GM12864 (cell line): ENCODE results near the gene ALG12.

Experiments used
- DNase-seq: peaks from one replicate; pipeline ENCODE4 v3.0.0-alpha.2; 2011; ENCODE audit warnings: low read depth
- H3K4me3 ChIP-seq: 2 replicates; pipeline ENCODE4 v1.5.1; 2011; ENCODE audit warnings: mild to moderate bottlenecking, low read depth, low read length, control low read depth
- TF ChIP-seq, protein P1 (sequence below): IDR thresholded peaks from 2 replicates; pipeline ENCODE4 v1.5.1; 2011; ENCODE audit warnings: low read depth, mild to moderate bottlenecking, moderate library complexity, low read length, control low read depth, inconsistent platforms; ENCODE audit errors: missing control alignments

Gene ALG12

DNA sequence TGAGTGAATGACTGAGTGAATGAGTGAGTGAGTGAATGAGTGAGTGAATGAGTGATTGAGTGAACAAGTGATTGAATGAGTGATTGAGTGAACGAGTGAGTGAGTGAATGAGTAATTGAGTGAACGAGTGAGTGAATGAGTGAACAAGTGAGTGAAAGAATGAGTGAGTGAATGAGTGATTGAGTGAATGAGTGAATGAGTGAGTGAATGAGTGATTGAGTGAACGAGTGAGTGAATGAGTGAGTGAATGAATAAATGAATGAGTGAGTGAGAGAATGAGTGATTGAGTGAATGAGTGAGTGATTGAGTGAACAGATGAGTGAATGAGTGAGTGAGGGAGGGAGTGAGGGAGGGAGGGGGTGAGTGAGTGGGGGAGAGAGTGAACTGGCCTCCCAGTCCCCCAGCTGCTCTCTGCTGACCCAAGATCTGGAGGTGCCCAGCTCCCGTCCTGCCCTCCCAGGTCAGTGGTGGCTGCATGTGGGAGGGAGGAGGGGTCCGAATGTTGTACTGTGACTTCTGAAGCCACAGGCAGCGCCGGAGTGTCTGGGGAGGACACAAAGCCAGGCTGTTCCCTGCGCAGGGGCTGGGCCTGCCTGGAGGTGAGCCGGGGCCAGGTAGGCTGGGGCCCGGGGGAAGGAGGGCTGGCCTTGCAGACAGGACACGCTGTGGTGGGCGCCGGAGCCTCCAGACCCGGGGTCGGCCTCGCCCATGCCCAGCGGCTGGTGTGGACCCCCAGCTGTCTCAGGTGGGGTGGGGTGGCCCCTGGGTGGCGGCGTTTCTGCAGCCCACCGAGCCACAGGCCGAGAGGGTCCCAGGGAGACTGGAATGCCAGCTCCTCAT lies 24.5 kb upstream of the ALG12 start:
- no peak for DNase-seq
- no peak overlapping the region for H3K4me3 ChIP-seq
- TF ChIP-seq, protein P1, sequence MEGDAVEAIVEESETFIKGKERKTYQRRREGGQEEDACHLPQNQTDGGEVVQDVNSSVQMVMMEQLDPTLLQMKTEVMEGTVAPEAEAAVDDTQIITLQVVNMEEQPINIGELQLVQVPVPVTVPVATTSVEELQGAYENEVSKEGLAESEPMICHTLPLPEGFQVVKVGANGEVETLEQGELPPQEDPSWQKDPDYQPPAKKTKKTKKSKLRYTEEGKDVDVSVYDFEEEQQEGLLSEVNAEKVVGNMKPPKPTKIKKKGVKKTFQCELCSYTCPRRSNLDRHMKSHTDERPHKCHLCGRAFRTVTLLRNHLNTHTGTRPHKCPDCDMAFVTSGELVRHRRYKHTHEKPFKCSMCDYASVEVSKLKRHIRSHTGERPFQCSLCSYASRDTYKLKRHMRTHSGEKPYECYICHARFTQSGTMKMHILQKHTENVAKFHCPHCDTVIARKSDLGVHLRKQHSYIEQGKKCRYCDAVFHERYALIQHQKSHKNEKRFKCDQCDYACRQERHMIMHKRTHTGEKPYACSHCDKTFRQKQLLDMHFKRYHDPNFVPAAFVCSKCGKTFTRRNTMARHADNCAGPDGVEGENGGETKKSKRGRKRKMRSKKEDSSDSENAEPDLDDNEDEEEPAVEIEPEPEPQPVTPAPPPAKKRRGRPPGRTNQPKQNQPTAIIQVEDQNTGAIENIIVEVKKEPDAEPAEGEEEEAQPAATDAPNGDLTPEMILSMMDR, result no peak

DNA sequence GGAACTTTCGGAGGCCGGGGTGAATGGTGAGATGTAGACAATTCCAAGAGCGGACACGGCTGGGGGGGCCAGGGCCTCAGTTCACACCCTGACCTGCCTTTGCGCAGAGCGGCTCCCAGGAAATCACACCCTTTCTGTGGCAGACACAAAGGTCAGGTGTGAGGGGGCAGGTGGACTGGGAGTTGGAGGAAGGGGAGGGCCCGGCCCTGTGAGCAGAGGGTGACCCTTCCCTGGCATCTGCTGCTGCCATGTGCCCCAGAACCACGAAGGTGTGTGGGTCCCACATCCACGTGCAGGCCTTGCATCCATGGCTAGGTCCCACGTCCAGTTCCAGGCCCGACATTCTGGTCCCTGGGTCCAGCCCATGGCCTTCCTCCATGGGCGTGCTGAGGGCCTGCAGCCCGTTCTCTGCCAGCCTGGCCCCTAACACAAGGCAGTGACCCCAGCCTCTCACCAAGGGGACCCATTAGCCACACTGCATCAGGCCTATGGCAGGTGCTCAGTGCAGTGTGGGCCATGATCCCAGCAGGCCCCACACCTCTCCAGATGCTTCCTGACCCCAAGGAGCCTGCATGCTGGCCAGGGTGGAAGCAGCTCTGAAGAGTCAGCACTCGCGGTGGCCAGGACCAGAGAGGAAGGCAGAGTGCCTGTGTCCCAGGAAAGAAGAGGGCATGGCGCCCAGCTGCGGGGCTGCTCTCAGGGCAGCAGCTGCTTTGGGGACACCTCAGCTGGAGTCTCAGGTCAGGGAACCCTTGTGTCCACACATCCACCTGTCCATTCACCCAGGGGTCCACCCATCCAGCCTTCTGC lies 23.5 kb upstream of the ALG12 start:
- H3K4me3 ChIP-seq, result no peak overlapping the region
- TF ChIP-seq, protein P1, result no peak
- DNase-seq, result no peak

DNA sequence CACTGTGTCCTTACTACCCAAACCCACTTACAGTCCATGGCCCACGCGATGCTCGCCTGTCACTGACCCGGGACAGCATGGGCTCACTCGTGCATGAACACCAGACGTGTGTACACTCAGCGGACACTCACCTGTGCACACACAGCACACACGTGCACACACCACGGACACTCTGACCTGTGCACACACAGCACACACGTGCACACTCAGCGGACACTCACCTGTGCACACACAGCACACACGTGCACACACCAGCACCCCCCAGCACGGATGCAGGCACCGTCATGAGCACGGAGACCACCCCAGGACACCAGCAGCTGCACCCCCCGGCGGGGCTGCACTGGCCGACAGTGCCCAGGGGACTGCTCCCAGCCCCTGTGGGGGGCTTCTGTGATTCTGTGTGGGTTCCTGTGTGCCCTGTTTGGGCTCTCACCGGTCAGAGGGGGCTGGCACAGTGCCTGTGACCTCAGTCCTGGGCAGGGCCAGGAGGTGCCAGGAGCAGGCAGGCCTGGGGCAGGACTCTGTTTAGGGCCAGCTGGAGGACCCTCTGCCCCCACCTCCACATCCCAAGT lies 20.4 kb upstream of the ALG12 start:
- H3K4me3 ChIP-seq, result no peak overlapping the region
- no peak for DNase-seq
- TF ChIP-seq, protein P1, result no peak

DNA sequence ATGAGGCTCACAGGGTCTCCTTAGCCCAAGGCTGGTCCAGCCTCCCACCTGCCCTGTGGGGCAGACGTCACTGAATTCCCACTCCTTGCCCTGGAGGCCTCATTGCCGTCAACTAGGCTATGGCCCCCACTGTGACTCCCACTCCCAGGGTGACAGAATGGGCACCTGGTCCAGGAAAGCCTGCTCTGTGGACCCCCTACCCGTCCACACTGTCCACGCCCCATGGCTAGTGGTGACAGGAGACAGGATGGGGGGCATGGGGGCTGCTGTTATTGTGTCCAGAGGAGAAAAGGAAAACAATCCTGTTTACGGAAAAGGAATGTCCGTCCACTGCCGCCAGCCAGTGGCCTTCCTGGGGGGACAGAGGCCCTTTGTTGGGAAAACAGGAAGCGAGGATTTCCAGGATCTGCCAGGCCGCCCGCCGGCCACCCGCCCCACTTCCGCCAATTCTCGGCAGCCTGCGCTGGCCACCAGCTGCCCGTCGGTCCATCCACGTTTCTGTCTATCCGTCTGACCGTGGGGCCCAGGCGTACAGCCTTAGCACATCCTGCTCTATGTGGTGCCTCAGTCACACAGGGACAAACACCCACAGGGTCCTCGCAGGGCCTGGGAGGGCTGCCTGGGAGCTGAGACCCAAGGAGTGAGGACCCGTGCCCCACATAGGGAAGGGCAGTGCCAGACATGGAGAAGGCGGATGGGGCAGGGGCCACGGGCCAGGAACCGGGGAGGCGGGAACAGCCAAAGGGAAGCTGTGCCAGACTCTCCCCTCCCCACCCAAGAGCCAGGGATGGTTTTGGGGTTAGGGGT lies 19.7 kb upstream of the ALG12 start:
- TF ChIP-seq, protein P1, result no peak
- DNase-seq, result no peak
- no peak overlapping the region for H3K4me3 ChIP-seq

DNA sequence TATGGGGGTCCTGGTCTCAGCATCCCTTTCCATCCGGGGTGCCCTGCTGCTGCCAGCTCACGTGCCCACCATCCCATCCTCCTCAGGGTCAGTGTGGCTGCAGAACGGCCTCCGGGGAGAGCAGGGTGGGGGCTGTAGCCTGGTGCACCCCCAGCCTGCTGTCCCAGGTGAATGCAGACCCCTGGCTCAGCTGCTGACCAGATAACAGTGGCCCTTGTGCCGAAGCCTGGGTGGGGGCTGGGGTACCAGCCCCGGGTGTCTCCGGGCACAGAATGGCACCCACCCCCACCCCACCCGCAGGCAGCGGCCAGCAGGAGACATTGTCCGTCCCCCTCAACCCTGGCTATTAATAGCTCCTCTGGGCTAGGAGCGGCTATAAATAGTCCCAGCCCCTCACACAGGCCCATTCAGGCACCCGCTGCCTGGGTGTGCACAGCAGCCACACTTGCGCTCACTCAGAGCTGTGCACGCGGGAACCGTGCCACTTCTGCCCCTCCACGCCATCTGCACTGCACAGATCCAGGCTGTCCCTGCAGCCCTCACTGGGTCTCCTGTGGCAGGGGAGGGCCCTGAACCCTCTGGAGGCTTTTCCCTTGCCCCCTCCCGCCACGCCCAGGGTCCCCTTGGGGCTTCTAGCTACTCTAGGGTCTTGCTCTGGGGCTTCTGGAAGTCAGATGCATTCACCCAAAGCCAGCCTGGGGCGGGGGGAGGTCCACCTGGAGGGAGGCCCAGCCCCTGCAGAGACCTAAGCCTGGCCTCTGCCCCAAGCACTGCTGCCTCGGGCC lies 18.9 kb upstream of the ALG12 start:
- TF ChIP-seq, protein P1, result no peak
- no peak overlapping the region for H3K4me3 ChIP-seq
- no peak for DNase-seq
